GM18511 (cell line): ENCODE data around the gene HS6ST1.

Source experiments
- ATAC-seq: cut with Tn5 transposase; IDR thresholded peaks from one replicate; pipeline ENCODE4 v1.9.1; 2021; ENCODE audit warnings: mild to moderate bottlenecking, moderate library complexity; ENCODE audit not compliant: unreplicated experiment

Gene HS6ST1

DNA sequence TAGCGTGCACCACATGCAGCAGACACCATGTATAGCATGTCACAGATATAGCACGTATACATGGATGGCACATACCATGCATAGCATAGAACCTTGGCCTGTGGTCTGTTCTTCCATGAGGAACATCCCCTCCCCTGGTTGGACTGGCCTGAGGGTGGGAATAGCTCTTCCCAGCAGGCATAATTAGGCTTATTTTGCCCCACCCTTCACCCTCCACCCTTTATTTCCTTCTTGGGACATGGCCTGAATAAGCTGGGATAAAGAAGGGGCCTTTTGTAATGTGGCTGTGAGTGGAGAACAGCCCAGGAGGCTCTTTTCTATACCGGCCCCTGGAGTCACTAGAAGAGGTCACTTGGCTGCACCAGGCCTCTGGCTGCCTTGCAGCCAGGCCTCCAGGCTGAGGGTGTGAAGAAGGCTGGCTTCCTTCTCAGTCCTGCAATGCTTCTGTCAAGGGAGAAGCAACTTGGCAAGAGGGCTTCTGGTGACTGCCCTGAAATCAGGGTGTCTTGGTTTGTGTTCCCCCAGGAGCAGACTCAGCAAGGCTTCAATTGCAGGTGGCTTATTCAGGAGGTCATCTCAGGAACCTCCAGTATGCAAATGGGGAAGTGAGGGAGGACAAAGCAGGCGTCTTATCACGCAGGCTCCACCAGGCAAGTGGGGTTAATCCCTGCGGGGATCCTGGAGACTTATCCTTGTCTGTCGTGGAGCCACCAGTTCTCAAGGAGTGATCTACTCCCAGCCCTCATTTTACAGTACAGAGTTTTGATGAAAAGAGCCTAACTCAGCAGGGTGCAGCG, 68.2 kb downstream of the HS6ST1 start:
- no peak for ATAC-seq

DNA sequence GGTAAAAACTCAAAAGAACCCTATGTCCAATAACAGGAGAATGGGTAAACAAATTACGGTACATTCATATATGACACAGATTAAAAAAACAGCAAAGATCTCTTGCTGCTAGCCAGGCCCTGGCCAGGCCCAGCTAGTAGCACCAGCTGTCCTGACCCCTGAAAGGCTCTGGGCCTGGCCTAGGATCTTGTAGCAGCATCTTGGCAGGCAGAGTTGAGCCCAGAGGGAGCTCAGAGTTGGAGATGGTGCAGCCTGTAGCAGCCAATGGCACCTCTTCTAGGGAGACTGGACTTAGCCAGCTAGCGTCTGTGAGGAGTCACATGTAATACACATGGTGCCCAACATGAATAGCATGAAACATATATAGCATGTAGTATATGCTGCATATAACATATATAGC, 69.1 kb downstream of the HS6ST1 start:
- no peak for ATAC-seq

DNA sequence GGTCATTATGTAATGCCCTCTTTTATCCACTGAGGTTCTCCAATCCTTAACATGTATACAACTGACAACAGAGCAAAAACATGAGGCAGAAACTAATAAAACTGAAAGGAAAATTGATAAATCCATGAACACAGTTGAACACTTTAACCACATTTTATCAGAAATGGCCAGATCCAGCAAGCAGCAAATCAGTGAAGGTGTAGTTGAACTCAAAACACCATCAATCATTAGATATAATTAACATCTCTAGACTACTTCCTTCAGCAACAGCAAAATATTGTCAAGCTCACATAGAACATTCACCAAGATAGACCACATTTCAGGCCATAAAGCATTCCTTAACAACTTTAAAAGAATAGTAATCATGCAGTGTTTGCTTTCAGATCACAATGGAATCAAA, 72.9 kb downstream of the HS6ST1 start:
- no peak for ATAC-seq

DNA sequence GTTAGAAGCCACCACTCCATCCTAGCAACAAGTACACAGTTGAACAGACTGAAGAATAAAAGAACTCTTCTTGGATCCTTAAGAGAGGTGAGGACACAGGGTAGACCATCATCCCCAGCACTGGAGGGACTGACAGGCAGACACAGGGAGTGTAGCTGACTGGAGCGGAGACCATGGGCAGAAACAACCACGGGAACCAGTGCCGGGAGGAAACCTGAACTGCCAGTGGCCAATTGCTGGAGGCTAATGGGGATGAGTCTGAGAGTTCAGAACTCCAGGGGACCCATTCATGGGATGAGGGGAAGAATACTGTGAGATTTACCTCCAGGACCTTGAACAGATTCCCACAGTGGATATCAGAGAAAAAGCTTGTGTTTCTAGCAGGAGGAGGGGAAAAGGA, 76.8 kb downstream of the HS6ST1 start:
- no peak for ATAC-seq

DNA sequence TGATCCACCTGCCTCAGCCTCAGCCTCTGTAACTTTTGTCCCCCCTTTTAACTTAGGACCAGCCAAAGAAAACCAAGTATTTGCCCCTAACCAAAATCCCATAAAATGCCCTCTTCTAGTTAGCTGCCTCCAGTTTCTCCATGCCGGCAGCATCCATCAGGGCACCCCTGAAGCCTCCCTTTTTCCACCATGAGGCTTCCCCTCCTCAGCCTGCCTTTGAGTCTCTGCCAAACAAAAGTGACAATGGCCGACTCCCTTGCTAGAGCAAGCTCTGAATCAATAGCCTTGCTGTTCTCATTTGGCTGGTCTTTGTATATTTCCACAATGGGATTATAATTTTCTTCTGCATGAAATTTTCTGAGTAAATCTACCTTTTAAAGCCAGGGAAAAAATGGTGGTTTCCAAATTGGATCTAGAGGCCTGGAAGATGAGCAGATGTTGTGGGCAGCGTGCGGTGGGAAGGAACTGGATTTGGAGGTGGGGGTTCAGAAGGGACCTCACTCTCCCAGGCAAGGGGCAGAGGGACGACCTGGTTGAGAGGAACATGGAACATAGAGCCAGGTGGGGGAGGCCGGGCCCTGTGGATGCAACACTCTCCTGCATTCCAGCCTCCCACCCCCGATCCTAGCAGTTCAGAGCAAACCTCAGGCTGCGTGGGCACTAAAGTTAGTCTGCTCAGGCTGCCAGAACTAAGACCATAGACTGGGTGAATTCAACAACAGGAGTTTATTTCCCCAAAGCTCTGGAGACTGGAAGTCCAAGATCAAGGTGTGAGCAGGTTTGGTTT, 80.6 kb downstream of the HS6ST1 start:
- no peak for ATAC-seq

DNA sequence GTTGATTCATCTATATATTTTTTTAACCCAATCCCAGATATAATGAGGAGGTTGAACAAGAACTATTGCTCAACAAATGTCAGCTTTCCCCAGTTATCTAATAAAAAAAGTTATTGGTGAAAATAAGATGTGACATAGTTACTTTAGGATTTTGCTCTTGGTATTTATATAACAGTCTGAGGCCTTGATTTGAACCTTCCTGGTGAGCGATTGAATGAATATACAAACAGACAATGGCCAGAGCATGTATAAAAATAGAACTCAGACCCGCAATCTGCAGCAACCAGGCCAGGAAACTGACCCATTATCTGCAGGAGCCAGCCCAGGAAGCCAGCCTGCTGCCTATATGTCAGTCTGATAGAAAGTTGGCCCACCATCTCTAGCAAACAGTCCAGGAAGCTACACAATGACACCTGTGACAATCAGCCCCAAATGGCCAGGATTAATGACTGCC, 81.6 kb downstream of the HS6ST1 start:
- ATAC-seq = no peak

DNA sequence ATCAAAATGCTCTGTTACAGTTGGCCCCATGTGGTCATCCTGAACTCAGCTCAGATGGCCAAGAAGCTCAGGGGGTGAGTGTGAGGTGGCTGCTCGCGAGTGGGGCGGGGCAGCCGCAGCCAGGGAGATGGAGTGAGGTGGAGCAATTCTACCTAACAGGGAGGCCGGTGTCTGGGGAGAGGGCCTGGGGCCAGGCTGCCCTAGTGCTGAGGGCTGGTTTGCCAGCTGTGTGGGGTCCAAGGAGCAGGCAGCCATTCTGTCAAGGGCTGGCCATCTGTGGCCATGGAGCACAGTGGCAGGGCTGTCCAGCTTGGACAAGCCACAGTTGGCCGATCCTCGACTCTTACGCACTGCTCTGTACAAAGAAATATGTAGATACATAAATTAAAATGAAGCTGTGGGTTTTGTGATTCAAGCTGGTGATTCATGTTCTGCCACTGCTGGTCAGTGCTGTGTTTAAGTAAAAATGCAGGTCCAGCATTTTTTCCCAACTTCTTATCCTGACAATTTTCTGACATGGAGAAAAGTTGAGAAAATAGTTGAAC, 82.1 kb downstream of the HS6ST1 start:
- ATAC-seq = no peak

DNA sequence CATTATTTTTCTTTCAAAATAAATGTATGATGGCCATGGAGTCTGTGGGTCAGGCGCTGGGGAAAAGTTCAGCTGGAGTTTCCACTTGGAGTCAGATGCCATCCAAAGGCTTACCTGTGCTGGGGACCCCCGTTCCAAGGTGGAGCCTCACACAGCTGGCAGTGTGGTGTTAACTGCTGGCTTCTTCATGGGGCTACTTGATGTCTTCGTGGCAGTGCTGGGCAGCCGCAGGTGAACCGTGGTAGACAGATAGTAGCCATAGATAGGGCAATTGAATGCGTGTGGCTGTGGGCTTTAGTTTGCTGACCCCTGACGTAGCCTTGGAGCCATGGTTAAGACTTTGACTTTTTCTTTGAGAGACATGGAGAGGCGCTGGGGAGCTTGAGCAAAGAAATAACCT, 83.1 kb downstream of the HS6ST1 start:
- ATAC-seq = no peak

DNA sequence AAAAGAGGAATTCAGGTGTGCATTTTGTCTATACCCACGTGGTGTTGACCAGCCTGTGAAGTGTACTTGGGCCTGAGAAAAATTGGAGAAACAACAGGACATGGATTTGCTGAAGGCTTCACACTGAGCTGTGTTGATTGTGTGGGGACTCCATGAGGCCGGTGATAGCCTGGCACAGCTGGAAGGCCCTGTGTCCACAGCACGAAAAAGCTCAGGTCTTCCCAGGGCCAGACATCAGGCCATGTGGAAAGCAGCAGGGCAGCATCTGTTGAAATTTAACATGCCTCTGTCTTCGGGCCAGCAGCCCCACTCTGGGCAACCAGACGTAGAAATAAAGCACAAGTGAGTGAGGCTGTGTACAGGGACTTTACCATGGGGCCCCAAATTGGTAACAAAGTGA, 84.1 kb downstream of the HS6ST1 start:
- ATAC-seq = no peak

DNA sequence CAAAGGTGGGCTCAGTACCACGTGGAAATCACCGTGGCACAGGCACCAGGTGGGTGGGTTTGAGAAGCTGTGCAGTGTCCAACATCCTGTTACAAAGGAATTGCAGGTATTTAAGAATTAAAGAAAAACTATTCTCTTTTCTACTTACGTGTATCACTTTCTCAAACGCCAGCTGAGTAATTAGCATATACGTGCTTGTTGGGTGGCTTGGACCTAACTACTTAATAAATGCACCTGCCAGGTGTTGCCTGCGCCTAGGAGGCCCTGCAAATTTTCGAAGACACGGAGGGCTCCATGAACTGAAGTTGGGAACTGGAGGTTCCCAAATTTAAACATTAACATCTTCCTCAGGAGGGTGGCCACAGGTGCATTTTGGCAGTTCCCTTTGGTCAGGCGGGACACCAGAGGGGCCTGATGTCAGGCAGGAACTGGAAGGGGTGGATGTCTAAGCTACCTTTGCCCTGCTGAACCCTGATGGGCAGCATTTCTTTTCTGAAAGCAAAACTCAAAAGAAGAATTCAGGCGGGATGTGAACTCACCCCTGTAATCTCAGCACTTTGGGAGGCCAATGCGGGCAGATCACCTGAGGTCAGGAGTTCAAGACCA, 84.8 kb downstream of the HS6ST1 start:
- no peak for ATAC-seq

DNA sequence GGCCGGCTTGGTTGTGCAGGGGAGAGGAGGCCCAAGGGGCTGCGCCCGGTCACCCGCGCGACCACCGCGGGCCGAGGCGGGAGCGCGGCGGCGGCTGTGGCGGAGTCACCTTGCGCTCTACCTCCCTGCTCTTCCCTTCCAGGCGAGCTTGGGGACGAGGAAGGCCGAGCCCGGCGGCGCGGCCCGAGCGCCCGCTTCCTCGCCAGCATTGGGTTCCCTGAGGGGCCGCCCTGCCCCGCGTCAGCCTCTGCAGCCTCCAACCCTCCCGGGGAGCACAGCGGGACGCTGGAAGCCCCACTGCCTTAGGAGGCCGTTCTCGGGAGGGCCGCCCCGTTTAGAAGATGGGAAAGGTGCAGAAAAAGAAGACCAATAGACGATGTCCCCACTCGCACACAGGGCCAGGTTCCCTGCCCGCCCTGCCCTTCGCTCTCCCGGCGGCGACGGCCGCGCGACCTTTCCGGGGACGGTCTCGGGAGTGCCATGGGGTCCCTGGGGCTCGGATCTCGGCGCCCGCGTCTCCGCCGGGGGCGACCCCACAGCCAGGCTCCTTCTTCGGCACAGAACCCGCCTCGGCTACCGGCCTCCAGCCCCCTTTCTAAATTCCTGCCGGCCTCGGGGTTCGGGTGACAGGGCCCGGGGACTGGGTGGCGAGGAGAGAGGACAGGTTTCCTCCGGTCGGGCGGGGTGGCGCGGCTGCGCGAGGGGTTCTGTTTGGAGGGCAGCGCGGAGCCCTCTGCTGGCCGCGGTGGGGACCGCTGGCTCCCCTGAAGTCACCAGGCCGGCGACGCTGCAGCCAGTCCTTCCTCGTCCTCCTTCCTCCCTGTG, 85.5 kb downstream of the HS6ST1 start:
- ATAC-seq = peak; percentile 99

DNA sequence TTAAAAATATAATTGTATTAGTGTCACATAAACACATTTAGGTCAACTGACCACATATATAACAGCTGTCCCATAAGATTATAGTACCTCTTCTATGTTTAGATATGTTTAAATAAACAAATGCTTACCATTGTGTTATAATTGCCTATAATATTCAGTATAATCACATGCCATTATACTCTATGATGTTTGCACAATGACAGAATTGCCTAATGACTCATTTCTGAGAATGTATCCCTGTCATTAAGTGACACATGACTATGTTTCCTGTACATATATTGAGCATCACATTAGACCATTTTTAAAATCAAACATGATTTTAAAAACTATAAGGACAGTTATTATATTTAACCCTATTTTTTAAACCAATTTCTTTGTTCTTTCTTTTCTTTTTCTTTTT, 89.8 kb downstream of the HS6ST1 start:
- no peak for ATAC-seq

DNA sequence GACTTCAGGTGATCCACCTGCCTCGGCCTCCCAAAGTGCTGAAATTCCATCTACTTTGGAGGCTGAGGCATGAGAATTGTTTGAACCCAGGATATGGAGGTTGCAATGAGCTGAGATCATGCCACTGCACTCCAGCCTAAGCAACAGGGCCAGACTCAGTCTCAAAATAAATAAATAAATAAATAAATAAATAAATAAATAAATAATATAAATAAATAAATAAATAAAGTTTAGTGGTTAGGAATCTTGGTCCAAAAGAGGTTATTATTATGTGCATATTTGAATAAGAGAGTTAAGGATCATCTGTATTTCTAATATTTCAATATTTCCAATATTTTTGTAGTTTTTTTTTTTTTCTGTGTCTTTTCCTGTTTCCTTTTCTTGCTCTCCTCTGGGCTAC, 90.8 kb downstream of the HS6ST1 start:
- no peak for ATAC-seq

DNA sequence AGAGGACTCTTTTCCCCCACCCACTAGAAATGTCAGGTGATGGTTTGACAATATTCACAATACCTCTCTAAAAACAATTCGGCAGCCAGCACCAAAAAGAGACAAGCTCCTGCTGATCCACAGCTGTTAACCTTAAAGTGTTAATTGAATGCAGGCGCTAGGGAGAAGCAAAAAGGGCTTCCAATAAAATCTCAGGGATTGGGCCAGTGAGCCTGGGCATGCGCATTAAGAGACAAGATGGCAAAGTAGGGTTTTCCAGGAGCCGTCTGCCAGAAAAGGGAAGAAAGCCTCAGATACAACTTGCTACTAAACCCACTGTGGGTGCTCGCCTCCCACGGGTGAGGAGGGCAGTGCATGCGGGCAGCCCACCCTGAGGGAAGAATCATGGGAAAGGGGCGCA, 98.8 kb downstream of the HS6ST1 start:
- no peak for ATAC-seq

DNA sequence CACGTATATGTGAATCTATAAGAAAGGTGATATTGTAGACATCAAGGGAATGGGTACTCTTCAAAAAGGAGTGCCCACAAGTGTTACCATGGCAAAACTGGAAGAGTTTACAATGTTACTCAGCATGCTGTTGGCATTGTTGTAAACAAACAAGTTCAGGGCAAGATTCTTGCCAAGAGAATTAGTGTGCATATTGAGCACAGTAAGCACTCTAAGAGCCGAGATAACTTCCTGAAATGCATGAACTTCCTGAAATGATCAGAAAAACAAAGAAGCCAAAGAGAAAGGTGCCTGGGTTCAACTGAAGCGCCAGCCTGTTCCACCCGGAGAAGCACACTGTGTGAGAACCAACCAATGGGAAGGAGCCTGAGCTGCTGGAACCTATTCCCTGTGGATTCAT, 101.0 kb downstream of the HS6ST1 start:
- no peak for ATAC-seq

DNA sequence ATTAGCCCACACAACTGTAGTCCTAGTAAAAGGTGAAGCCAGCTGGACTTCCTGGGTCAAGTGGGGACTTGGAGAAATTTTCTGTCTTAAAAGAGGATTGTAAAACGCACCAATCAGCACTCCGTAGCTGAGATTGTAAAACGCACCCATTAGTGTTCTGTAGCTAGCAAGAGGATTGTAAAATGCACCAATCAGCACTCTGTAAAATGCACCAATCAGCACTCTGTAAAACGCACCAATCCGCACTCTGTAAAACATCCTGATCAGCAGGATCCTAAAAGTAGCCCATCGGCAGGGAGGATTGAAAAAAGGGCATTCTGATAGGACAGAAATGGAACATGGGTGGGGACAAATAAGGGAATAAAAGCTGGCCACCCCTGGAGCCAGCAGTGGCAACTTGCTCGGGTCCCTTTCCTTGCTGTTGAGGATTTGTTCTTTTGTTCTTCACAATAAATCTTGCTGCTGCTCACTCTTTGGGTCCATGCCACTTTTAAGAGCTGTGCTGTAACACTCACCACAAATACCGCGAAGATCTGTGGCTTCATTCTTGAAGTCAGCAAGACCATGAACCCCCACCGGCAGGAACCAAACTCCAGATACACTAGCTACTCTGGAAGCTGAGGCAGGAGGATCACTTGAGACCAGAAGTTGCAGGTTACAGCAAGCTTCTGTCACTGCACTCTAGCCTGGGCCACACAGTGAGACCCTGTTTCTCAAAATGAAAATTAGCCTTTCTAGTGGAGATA, 102.6 kb downstream of the HS6ST1 start:
- no peak for ATAC-seq
